RKO (cell line): ENCODE data around the gene CPLANE2.
"Not testable (repeated sequence)": the region's sequence is repeated elsewhere in the genome, so short reads cannot be mapped to it uniquely, and the experiment has no call there.

Source experiments
- DNase-seq: peaks from one replicate; pipeline ENCODE4 v3.0.0-alpha.2; 2016; ENCODE audit warnings: low spot score

Gene CPLANE2

DNA sequence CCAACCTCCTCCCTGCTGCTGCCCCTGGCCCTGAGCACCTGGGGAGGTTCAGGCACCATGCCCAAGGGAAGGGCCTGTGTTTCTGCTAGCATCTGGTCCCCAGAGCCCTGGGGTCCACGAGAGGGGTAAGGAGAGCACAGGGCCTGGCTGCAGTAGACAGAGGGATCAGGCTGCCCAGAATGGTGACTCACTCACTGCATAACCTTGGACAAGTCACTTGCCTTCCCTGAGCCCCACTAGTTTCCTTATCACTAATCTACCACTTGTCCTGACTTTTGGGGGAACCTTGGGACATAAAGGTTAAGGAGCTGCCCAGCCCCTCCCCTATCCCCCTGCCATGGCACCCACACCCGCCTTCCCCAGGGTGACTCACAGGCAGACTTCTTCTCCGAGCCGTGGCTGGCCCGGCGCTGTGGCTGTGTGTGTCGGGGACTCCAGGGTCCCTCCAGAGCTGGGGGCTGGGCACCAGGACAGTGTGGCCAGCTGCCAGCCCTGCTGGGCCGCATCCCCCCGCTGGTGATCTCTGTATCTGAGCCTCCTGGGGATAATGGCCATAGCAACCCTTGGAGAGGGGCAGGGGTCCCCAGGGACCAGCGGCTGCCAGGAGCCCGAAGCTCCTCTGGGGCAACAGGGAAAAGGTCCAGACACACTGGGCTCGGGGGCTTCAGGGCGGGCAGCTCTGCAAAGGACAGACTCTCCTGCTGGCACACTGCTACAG lies 28.6 kb downstream of the CPLANE2 start:
- DNase-seq: peak; percentile 66

DNA sequence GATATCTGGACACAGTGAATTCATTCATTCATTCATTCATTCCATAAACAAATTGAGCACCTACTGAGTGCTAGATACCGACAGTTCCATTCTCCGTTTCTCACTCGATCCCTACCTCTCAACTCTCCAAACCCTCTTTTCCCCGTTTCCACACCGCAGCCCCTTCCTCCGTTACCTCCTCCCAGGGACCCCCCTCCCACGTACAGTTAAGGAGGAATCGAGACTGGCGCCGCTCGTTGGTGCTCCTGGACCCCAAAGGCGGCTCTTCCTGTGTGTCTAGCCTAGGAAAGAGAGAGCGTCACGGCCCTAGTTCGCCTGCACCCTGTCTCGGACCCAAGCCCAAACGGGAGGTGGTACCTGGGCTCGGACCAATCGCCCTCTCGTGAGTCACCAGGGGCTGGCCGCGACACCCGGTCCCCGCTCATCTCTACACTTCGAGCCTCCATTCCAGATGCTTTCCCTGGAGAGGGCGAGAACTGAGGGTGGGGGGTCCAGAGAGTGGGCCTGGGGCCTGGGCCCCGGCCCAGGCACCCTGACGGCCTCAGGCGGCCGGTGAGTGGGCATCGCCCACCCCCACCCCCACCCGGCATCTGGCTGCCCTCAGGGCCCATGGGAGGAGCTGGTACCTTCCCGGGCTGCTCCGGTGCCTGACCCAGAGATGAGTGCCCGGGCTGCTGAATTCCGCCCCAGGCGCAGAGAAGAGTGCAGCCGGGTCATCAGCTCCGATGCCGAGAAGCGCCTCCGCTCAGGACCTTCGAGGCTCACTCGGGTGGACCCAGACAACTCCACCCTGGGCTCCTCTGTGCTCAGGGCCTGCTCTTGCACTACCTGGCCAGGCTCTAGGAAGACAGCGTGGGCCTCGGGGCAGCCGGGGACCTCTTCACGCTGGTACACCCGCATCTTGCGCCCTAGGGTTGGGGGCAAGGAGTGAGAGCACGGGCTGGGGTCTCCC lies 29.4 kb downstream of the CPLANE2 start:
- no peak for DNase-seq

DNA sequence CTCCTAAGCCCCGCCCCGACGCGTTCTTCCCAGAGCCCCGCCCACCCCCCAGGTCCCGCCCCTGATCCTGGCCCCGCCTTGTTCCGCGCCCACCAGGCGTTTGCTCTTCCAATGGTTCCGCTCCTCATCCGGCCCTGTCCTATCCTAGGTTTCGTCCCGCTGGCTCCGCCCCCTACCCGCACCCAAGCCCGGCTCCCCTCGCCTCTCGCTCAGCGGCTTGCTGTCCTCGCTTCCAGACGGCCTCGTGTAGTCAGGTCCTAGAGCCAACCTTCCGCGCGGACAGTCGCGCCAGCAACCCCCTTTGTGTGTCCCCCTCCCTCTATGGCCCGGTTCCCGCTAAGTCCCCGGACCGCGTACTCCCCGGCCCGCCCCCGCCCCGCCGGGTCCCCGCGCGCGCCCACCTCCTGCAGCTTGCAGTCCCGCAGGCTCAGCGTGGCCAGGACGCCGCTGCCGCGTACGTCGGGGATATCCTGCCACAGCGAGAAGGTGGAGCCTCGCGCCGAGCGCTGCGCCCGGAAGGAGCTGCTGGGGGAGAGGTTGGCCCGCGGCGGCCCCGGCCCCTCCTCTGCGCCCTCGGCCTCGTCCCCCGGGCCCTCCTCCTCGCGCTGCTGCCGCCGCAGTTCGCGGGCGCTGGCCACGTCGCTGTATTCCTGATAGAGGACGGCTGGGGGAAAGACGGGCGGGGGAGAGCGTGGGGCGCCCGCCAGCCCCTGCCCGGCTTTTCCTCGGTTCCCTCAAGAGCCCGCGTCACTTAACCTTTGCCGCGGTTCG lies 30.3 kb downstream of the CPLANE2 start:
- DNase-seq: peak; percentile 98

DNA sequence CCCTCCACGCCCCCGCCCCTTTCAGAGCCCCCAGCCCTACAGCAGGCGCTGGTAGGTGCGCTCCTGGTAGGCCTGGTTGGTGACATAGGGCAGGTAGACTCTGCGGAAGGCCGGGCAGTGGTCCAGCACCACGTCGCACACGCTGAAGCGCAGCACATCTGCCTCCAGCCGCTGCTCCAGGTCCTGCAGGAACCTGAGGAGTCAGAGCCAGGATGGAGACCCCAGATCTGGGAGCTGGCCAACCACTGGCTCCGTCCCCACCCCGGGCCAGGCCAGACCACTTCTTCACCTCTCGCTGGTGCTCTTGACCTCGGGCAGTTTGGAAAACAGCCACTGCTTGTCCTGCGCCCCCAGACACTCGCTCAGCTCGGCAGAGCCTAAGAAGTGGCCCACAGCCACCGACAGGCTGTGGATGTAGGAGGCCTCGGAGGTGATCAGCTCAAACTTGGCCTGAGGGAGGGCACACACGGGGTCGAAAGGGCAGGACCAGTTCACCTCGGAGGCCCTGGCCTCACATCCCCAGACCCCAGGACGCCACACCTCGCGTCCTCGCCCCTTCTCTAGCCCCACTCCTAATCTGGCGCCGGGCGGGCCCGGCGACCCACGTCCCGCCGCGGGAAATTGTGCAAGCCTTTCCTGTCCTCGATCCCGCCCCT lies 31.0 kb downstream of the CPLANE2 start:
- DNase-seq: no peak

DNA sequence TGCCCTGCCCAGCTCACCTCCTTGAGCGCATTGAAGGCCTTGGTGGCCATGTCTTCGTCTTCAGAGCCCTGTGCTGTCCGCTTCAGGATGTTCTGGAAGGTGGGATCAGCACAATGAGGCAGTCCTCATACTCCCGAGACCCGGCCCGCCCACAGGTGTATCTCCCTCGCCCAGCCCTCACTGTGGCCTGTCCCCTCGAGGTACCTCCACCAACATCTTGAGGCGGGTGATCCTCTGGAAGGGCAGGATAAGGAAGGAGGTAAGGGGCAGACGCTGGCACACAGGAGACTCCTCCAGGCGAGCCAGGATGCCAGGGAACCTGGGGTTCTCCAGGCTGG lies 31.7 kb downstream of the CPLANE2 start:
- DNase-seq: no peak

DNA sequence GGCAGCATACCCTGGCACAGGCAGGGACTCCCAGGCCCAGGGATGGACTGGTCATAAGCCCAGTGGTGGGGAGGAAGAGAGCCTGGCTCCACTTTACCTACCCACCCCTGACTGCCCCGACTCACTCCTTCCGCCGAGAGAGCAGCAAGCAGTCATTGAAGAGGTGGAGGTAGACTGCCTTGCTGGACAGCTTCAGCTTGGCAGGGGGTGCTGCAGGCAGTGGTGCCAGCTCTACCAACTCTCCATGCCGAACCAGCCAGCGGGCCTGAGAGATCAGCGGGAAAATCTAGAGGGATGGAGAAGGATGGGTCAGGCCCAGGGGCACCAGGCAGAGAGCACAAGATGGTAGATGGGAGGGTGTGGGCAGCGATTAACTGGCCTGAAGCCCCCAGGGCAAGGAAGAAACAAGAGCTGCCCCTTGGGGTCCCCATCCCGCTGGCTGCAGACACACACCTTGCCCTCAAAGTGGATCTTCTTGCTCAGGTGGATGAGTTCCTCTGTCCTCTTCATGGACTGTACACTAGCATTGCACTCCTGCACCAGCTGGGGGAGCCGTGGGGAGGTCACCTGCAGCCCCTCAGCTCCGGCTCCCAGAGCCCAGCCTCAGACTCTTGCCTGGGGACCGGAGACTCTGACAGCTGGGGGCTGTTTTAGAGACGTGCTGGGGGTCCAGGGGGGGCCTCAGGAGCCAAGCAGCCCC lies 32.2 kb downstream of the CPLANE2 start:
- DNase-seq: no peak

DNA sequence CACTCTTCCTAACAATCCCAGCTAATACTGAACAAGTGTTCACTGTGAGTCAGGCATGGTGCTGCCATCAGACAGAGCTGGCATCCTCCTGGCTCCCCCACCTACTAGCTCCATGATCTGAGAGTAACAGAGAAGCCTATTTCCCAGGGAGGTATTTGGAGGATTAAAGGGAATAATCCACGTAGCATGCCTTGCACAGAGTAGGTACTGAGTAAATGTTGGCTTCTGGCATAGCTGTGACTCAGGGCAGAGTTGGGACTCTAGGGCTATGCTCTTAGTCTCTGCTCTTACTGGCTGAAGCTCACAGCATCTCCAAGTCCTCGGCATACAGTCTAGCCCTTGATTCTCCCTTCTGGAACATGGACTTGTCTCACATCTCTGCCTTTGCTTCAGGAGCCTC lies 32.8 kb downstream of the CPLANE2 start:
- no peak for DNase-seq

DNA sequence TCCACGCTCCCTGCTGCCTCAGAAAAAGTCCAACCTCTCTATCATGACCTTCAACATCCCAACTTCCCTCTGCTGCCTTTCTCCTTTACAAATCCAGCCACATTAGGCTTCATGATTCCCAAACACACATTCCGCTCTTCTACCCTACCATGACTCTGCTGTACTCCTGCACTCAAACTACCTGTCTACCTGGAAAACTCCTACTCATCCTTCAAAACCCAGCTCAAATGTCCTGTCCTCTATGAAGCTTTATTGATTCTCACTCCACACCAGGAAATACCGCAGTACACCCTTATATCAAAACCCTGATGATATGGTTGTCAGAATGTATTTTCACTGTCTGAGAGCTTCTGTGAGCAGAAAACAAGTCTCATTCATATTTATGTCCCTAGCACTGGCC lies 33.4 kb downstream of the CPLANE2 start:
- no peak for DNase-seq

DNA sequence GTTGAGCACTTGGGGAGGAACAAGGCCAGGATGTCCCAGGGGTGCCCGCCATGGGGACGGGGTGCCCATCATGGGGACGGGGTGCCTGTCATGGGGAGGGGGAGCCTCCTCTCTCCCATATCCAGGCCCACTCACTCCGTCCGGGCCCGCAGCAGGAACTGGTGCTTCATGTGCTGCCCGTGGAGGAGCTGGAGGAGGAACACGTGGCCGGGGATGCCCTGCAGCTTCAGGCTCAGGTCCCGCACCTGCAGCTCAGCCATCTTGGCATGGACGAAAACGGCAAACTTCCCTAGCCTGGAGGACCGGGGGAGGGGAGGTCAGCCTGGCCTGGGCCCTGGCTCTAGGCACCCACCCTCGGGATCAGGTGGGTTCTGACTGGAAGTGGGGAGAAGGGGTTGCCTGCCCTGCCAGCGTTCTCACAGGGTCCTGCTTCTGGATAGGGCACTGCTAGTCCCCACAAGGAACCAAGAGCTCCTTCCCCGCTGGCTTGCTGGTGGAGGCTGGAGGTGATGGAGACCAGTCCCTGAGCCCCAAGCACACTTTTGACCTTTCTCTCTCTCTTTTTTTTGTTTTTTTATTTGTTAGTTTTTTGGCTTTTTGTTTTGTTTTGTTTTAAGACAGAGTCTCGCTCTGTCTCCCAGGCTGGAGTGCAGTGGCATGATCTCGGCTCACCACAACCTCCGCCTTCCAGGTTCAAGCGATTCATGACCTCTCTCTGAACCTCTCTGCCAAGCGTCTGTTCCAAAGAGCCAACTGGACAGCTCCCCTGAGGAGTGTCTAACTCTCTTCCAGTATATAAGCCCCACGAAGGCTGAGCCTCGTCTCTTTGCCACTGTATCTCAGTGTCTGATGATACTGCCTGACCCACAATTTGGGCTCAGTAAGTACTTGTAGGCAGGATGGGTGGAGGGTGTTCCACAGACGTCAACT lies 34.4 kb downstream of the CPLANE2 start:
- no peak for DNase-seq

DNA sequence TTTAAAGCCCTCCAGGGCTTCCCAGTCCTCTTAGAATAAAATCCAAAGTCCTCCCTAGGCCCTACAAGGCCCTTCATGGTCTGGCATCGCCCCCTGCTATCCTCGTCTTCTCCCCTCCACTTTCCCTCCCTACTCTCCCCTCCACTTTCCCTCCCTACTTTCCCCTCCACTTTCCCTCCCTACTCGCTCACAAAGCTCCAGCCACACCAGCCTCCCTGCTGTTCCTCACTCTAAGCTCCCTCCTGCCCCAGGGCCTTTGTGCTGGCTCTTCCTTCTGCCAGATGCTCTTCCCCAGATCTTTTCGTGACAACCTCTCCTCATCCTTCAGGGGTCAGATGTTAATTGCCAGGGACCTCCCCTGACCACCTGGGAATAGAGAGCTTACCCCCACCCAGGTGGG lies 37.3 kb downstream of the CPLANE2 start:
- no peak for DNase-seq

DNA sequence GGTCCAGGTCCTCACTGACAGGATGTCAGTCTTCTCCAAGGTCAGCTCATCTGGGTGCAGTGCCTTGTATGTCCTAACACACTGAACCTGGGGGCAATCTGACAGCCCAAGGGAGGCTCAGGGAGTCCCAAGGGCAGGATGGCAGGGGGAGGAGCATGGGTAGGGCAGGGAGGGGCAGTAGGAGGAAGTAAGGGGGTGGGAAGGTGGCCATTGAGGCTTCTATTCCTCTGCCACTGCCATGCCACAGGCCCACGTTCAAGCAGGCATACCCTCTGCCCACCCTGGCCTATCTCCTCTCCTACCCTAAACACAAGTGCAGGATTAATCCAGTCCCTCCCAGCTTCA lies 37.9 kb downstream of the CPLANE2 start:
- DNase-seq: no peak

DNA sequence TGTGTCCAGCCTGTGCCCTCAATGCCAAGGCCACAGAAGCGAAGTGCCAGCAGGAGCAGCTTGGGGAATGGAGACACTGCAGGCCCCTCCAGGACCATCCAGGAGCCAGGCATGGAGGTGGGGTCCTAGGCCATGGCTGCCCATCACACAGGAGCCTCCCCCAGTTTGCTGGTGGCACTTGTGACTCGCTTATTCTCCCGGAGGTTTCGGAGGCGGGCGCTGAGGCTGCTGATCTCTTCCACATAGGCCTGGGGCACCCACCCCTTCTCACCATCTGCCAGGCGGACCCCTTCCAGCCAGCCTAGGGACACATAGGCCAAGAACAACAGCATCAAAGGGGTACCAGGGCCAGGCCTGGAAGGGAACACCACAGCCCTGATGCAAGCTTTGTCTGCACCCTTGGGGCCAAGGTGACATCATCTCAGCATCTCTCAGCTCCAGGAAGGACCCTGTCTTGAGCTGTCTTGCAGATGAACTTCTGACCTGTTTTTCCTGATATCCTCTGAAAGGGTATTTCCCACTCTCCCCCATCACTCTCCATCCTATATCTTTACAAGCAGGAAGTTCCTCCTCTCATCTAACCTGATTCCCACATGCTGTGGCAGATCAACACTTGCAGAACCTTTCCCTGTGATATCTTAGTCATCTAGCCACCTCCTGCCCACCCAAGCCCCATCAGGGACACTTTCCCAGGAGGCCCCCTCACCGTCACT lies 38.4 kb downstream of the CPLANE2 start:
- no peak for DNase-seq

DNA sequence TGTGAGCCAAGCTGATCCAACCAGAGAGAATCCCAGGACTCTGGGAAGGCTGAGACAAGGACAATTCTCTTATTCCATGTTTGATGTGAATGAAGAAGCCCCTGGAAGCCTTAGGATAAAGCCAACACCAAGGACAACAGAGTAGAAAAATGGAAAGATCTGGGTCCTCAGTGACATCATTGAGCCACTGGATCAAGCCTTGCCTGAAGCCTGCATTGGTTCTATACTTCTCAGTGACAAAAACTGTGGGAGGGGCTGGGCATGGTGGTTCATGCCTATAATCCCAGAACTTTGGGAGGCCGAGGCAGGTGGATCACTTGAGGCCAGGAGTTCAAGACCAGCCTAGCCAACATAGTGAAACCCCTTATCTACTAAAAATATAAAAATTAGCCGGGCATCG lies 40.1 kb downstream of the CPLANE2 start:
- DNase-seq: no peak

DNA sequence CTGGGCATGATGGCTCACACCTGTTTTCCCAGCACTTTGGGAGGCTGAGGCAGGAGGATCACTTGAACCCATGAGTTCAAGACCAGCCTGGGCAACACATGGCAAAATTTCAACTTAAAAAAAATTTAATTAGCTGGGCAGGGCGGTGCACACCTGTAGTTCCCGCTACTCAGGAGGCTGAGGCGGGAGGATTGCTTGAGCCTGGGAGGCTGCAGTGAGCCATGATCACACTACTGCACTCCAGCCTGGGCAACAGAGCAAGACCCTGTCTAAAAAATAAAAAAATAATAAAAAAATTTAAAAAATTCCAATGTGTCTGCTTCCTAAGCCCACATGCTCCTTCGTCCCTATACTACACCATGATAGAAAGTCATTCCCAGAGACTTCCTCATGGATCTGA lies 40.8 kb downstream of the CPLANE2 start:
- DNase-seq: not testable (repeated sequence)

DNA sequence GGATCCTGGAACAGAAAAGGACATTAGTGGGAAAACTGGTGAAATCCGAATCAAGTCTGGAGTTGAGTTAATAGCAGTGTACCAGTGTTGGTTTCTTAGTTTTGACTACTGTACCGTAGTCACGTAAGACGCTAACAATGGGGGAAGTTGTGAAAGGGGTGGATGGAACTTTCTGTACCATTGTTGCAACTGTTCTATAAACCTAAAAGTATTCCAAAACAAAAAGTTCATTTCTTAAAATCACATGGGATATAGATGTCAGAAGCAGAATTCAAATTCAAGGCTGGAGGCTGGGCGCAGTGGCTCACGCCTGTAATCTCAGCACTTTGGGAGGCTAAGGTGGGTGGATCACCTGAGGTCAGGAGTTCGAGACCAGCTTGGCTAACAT lies 41.5 kb downstream of the CPLANE2 start:
- no peak for DNase-seq

DNA sequence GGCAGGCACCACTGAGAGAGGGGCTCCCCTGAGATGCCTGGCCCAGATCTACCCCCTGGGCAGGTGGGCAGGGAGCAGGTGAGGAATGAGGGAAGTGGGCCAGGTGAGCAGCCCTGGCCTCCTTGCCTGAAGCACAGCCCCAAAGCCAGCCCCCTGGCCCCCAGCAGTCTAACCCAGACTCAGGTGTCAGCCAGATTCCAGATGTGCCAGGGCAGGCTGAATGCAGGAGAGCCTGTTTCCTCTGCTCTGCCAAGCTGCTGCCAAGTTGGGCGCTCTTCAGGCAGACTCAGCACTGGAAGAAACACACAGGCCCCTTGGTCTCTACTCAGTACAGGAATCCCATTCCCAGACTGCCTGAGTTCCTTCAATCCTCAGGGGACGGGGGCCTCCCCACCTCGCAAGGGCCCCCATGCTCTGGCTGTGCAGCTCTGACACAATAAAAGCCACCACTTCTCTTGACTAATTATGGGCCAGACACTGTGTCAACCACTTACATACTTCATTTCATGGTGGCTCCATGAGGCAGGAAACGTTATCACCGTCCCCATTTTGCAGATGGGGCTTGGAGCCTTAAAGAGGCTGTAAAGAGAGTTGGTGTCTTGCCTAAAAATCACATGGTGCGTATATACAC lies 45.0 kb downstream of the CPLANE2 start:
- no peak for DNase-seq

DNA sequence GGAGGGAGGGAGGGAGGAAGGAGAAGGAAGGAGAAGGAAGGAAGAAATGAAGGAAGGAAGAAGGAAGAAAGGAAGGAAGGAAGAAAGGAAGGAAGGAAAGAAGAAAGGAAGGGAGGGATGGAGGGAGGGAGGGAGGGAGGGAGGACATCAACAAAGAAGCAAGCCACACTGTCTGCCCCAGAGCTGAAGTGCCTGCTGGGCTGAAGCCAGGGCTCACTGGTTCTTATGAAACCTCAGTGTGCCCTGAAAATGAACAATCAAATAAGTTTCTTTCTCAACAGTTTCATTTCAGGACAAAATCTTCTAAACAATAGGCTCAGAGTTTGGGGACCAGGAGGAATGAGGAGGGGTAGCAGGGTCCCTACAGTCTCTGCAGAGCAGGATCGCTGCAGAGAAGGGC lies 45.7 kb downstream of the CPLANE2 start:
- no peak for DNase-seq

DNA sequence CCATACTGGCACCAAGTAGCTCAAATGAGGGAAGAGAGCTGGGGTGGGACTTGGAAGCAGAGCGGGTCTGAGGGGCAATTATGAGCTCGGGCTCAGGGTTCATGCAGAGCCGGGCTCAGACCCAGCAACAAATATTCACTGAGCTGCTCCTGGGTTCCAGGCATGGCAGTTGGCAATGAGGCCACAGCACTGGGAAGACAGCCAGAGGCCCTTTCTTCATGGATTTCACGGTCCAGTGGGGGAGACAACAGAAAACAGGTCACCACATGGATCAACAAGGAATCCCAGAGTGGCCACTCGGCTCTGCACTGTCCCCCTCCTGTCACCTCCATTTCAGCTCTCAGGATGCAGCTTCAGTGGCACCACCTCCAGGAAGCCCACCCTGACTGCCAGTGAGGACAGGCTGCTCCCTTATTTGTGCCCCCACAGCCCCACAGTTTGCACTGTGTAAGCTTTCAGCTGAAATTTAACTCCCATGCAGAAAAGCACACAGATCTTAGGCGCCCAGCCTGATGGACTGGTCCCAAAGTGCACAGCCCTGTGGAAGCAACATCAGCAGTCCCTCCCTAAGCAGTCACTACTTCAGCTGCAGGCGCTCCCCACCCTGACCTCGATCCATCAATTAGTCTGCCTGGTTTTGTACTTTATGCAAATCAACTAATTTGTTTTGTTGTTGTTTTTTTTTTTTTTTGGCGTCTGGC lies 46.9 kb downstream of the CPLANE2 start:
- no peak for DNase-seq

DNA sequence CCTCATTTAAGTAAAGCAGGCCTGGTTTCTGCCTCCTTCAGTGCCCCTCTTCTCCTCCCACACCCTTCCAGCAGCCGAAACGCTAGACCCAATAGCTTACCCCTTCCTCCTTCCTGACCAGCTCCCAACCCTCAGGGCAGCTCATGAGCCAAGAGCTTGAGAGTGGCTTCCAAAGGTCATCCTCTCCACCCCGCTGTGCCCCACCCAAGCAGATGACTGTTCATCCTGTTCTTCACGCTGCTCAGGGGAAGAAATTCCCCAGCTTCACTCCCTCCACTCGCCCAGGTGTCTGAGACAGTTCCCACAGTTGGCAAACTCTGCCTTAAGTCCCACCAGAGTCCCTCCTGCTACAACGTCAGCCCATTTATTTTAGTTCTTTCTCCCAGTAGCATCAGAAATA lies 48.0 kb downstream of the CPLANE2 start:
- DNase-seq: no peak
